Fibroblast of pulmonary artery (primary cell): ENCODE data around the gene C3orf22.

ENCODE experiments used
- DNase-seq: peaks from one replicate; pipeline ENCODE4 v3.0.0-alpha.2; 2010; ENCODE audit warnings: low read depth
- H3K4me3 ChIP-seq: replicated peaks from 2 replicates; pipeline ENCODE4 v1.5.1; 2011; ENCODE audit warnings: low read depth, mild to moderate bottlenecking, control low read depth, low read length, moderate library complexity
- TF ChIP-seq, protein P1 (sequence below): IDR thresholded peaks from 2 replicates; pipeline ENCODE4 v1.5.1; 2011; ENCODE audit warnings: mild to moderate bottlenecking, control low read depth, low read length, inconsistent platforms; ENCODE audit errors: missing control alignments

C3orf22 gene

GRCh38 chr3:126556637-126557414 is 1.9 kb downstream of the C3orf22 start:
- no peak for DNase-seq
- no peak overlapping the region for H3K4me3 ChIP-seq
- TF ChIP-seq, protein P1, sequence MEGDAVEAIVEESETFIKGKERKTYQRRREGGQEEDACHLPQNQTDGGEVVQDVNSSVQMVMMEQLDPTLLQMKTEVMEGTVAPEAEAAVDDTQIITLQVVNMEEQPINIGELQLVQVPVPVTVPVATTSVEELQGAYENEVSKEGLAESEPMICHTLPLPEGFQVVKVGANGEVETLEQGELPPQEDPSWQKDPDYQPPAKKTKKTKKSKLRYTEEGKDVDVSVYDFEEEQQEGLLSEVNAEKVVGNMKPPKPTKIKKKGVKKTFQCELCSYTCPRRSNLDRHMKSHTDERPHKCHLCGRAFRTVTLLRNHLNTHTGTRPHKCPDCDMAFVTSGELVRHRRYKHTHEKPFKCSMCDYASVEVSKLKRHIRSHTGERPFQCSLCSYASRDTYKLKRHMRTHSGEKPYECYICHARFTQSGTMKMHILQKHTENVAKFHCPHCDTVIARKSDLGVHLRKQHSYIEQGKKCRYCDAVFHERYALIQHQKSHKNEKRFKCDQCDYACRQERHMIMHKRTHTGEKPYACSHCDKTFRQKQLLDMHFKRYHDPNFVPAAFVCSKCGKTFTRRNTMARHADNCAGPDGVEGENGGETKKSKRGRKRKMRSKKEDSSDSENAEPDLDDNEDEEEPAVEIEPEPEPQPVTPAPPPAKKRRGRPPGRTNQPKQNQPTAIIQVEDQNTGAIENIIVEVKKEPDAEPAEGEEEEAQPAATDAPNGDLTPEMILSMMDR: no peak

DNA sequence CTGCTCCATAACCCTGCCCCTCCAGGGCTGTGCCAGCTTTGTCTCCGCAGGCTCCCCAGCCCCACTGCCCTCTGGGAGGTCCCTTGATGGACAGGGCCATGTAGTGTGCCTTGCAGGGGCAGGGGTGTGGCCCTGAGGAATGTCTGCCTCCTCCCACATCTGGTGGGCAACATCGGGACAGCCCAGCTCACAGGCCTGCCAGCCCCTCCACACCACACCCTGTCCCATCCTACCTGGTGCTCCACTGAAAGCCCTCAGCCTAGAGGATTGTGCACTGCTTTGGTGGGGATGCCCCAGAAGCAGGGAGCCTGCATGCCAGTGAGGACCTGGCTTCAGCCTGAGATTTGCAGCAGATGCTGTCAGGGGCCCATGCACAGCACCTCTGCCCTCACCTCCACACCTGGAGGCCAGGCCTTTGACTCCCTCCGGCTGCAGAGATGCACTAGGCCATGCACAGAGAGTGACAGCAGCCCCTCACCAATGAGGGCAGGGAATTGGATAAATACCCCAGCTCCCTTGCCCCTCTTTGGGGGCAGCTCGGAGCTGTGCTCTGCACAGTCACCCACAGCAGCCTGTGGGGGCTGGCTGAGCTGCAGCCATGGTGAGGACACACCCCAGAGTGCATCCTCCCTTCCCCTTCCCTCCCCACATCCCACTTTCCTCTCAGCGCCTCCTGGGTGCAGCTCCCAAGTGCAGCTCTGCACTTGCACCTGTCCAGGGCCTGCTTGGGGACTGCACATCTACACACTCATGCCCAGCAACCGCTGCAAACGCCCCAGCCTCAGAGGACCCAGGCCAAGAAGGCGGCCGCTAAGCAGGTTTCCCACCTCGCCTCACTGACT is 2.7 kb downstream of the C3orf22 start:
- DNase-seq: no peak
- TF ChIP-seq, protein P1: no peak
- no peak overlapping the region for H3K4me3 ChIP-seq

- no peak for DNase-seq
- H3K4me3 ChIP-seq: no peak overlapping the region
- TF ChIP-seq, protein P1: no peak
Measured at GRCh38 chr3:126554560-126555525, 3.9 kb downstream of the C3orf22 start.

DNA sequence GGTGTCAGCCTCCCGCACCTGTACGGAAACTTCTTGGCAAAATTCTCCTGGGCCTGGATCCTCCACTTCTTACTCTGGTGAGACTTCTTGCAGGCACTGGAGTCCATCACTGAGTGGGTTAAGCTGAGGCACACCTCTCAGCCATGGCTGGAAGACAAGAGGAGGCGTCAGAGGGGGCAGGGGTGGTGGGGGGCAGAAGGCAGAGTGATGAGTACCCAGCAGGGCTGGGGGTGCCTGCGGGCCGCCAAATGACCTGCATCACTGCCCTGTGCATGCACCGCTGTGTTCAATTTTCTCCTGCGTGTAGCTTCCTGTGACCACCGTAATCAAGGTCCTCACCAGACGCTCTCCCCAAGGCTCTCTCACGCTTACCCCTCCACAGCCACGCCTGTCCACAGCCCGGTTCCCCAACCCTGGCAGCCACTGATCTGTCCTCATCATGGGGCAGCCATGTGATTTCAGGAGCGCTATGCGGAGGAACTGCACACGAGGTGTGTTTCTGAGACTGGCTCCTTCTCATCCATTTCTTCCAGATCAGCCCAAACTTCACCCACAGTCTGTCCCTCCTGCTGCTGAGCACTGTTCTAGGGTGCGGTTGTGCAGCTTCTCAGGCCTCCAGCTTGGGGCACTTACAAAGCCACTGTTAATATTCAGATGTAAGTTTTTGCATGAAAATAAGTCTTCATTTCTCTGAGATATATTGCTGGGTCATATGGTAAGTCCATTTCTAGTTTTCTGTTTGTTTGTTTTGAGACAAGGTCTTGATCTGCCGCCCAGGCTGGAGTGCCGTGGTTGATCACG is 5.2 kb downstream of the C3orf22 start:
- DNase-seq: no peak
- TF ChIP-seq, protein P1: no peak
- no peak overlapping the region for H3K4me3 ChIP-seq

DNA sequence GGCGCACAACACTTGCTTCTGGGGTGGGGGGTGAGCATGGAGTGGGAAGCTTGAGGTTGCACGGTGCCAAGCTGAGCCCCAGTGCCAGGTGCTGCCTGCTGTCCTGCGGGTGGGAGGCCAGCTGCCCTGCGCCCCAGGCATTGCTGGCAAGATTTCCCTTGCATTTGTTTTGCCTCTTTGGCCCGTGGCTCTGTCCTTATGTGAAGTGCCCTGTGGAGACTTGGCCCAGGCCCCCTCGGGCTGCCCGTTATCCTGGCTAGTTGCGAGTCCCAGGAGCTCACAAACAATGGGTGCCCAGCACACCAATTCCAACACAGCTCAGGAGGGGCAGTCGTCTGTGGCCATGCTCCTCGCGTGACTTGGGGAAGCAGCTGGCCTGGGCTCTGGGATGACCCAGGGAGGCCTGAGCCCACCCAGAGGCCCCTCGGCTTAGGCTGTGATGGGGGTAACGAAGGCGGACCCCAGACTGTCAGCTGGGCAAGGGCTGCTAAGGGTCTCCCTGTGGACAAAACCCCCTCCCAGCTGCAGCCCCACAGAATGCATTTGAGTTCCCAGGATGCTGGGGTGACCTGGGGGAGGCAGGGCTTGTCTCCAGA is 5.9 kb downstream of the C3orf22 start:
- no peak overlapping the region for H3K4me3 ChIP-seq
- no peak for DNase-seq
- TF ChIP-seq, protein P1: no peak
